ENCODE results near the gene ASAP3.

GRCh38 chr1:23419180-23419579 lies 64.8 kb downstream of the ASAP3 start:
- TF ChIP-seq CTCF (IDR thresholded peaks at IDR 0.05; ENCODE audit: low read depth, low read length, poor library complexity, severe bottlenecking) (no peak), EZH2phosphoT487 (IDR thresholded peaks at IDR 0.05; ENCODE audit: borderline replicate concordance, low read length) (no peak)
